Measurements from ENCODE around the gene LAT. TPM values are rescaled to one million over a fixed set of nuclear protein-coding genes. Genes with fewer than 3 reads are reported as not detected.
"Not testable (repeated sequence)": the region's sequence is repeated elsewhere in the genome, so short reads cannot be mapped to it uniquely, and the experiment has no call there.

The LAT gene
- total RNA-seq, 1 donor from 2014 or later = not detected

DNA sequence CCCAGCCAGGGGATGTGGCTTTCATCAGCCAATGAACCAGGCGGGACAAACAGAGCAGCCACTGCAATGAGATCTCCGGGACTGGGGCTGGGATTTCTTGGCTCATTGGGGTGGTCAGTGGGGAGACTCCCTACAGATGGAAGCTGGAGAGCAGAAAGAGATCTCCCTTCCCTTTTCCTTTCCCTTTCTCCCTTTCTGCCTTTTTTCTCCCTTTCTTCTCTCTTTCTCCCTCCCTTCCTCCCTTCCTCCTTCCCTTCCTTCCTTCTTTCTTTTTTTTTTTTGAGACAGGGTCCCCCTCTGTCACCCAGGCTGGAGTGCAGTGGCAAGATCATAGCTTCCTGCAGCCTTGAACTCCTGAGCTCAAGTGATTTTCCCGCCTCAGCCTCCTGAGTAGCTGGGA lies 14.0 kb downstream of the LAT start:
- H3K9ac ChIP-seq = no peak overlapping the region
- no peaks in the 10 kb centered on the region for H3K79me2 ChIP-seq (ENCODE audit: low read depth)
- H3K4me3 ChIP-seq = no peak overlapping the region
- H3K9me3 ChIP-seq (ENCODE audit: low read depth) = no peaks in the 10 kb centered on the region
- Mint-ChIP-seq H3K27ac (no peak overlapping the region), H3K4me1 (no peaks in the 10 kb centered on the region), H3K9me3 (peaks cover 2% of the 10 kb centered on the region), H3K27me3 (ENCODE audit: insufficient read depth, low read depth) (peaks cover 13% of the 10 kb centered on the region), H3K4me3 (no peak overlapping the region), H3K36me3 (no peaks in the 10 kb centered on the region)
- H3K36me3 ChIP-seq = no peaks in the 10 kb centered on the region
- H3F3A ChIP-seq (ENCODE audit: low read depth) = no peaks in the 10 kb centered on the region
- no peak overlapping the region for H3K27ac ChIP-seq
- no peak for DNase-seq (ENCODE audit: low spot score)
- no peak overlapping the region for H3K4me2 ChIP-seq
- TF ChIP-seq, protein P1, sequence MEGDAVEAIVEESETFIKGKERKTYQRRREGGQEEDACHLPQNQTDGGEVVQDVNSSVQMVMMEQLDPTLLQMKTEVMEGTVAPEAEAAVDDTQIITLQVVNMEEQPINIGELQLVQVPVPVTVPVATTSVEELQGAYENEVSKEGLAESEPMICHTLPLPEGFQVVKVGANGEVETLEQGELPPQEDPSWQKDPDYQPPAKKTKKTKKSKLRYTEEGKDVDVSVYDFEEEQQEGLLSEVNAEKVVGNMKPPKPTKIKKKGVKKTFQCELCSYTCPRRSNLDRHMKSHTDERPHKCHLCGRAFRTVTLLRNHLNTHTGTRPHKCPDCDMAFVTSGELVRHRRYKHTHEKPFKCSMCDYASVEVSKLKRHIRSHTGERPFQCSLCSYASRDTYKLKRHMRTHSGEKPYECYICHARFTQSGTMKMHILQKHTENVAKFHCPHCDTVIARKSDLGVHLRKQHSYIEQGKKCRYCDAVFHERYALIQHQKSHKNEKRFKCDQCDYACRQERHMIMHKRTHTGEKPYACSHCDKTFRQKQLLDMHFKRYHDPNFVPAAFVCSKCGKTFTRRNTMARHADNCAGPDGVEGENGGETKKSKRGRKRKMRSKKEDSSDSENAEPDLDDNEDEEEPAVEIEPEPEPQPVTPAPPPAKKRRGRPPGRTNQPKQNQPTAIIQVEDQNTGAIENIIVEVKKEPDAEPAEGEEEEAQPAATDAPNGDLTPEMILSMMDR (IDR thresholded peaks at IDR 0.05) = no peak
- H4K20me1 ChIP-seq (ENCODE audit: low read depth) = no peaks in the 10 kb centered on the region
- H3K4me1 ChIP-seq = no peaks in the 10 kb centered on the region
- H3K27me3 ChIP-seq = no peaks in the 10 kb centered on the region
- peak overlapping the region; percentile 57 for H2AFZ ChIP-seq (replicated peaks)

DNA sequence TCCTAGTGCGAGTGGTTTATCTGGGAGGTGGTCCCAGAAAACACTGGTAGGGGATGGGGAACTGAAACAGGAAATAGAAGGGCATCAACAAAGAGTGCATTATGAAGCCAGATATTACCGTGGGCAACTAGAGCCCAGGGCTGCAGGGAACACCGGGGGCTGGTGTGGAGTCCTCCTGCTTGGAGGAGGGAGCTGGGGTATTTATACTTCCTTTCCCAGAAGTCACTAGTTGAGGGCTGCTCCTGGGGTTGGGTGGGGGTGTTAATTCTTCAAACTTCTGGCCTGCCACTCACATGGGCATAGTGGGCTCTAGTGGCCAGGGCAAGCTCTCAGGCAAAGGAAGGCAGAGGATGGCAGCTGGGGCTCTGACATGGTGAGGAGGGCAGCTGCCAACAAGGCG lies 14.7 kb downstream of the LAT start:
- H3K9me3 ChIP-seq (ENCODE audit: low read depth) = no peaks in the 10 kb centered on the region
- no peaks in the 10 kb centered on the region for H3F3A ChIP-seq (ENCODE audit: low read depth)
- no peak for DNase-seq (ENCODE audit: low spot score)
- H3K4me2 ChIP-seq = no peak overlapping the region
- TF ChIP-seq EZH2 (IDR thresholded peaks at IDR 0.05) (no peak), EZH2phosphoT487 (IDR thresholded peaks at IDR 0.05) (no peak)
- TF ChIP-seq, protein P1 (IDR thresholded peaks at IDR 0.05) = no peak
- no peaks in the 10 kb centered on the region for H3K36me3 ChIP-seq
- Mint-ChIP-seq H3K4me3 (no peak overlapping the region), H3K36me3 (no peaks in the 10 kb centered on the region), H3K27ac (no peak overlapping the region), H3K27me3 (ENCODE audit: insufficient read depth, low read depth) (peaks cover 13% of the 10 kb centered on the region), H3K4me1 (no peaks in the 10 kb centered on the region), H3K9me3 (peaks cover 2% of the 10 kb centered on the region)
- H3K27me3 ChIP-seq = no peaks in the 10 kb centered on the region
- H3K9ac ChIP-seq = no peak overlapping the region
- H3K27ac ChIP-seq = no peak overlapping the region
- no peak overlapping the region for H2AFZ ChIP-seq (replicated peaks)
- H4K20me1 ChIP-seq (ENCODE audit: low read depth) = no peaks in the 10 kb centered on the region
- no peak overlapping the region for H3K4me3 ChIP-seq
- no peaks in the 10 kb centered on the region for H3K79me2 ChIP-seq (ENCODE audit: low read depth)
- no peaks in the 10 kb centered on the region for H3K4me1 ChIP-seq

DNA sequence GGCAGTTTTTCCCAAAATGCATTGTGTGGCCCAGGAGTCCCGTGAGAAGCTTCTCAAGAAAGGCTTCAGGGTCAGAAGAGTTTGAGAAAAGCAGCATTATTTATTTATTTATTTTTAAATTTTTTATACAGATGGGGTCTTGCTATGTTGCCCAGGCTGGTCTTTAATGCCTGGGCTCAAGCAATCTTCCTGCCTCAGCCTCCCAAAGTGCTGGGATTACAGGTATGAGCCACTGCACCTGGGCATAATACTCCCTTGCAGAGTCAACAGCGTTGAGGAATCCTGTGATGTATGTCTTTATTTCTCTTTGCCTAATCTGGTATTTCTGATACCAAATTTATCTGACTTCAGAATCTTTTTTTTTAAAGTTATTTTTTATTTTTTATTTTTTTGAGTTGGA lies 15.2 kb downstream of the LAT start:
- no peak overlapping the region for H3K27ac ChIP-seq
- H3K27ac Mint-ChIP-seq = no peak overlapping the region
- no peaks in the 10 kb centered on the region for H4K20me1 ChIP-seq (ENCODE audit: low read depth)
- no peak overlapping the region for H2AFZ ChIP-seq (replicated peaks)
- H3K79me2 ChIP-seq (ENCODE audit: low read depth) = no peaks in the 10 kb centered on the region
- H3K27me3 Mint-ChIP-seq (ENCODE audit: insufficient read depth, low read depth) = peaks cover 13% of the 10 kb centered on the region
- no peaks in the 10 kb centered on the region for H3K36me3 Mint-ChIP-seq
- H3K9me3 Mint-ChIP-seq = peaks cover 2% of the 10 kb centered on the region
- no peaks in the 10 kb centered on the region for H3K4me1 ChIP-seq
- no peak overlapping the region for H3K4me2 ChIP-seq
- no peaks in the 10 kb centered on the region for H3K36me3 ChIP-seq
- H3K4me1 Mint-ChIP-seq = no peaks in the 10 kb centered on the region
- H3K9ac ChIP-seq = no peak overlapping the region
- TF ChIP-seq, protein P1 (IDR thresholded peaks at IDR 0.05) = no peak
- TF ChIP-seq EZH2 (IDR thresholded peaks at IDR 0.05) (no peak), EZH2phosphoT487 (IDR thresholded peaks at IDR 0.05) (no peak)
- no peaks in the 10 kb centered on the region for H3K27me3 ChIP-seq
- H3F3A ChIP-seq (ENCODE audit: low read depth) = no peaks in the 10 kb centered on the region
- H3K4me3 Mint-ChIP-seq = no peak overlapping the region
- no peak overlapping the region for H3K4me3 ChIP-seq
- DNase-seq (ENCODE audit: low spot score) = no peak
- no peaks in the 10 kb centered on the region for H3K9me3 ChIP-seq (ENCODE audit: low read depth)

DNA sequence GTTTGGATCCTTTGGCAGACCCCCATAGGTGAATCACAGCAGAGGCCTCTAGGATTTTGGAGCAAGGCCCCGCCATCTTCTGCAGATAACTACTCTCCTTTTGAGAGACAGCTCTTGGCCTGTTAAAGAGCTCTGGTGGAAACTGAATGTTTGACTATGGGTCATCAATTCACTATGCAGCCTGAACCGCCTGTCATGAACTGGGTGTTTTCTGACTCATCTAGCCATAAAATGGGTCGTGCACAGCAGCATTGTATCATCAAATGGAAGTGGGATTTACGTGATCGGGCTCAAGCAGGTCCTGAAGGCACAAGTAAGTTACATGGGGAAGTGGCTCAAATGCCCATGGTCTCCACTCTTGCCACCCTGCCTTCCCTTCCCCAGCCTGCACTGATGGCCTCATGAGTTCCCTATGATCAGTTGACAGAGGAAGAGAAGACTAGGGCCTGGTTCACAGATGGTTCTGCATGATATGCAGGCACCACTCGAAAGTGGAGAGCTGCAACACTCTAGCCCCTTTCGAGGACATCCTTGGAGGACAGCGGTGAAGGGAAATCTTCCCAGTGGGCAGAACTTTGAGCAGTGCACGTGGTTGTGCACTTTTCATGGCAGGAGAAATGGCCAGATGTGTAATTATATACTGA lies 19.8 kb downstream of the LAT start:
- H3K27ac Mint-ChIP-seq; H3K4me1 ChIP-seq; H4K20me1 ChIP-seq (ENCODE audit: low read depth); H3F3A ChIP-seq (ENCODE audit: low read depth); H3K9me3 Mint-ChIP-seq; H3K9me3 ChIP-seq (ENCODE audit: low read depth); H3K27ac ChIP-seq; H3K79me2 ChIP-seq (ENCODE audit: low read depth); H3K4me3 Mint-ChIP-seq; H3K36me3 ChIP-seq; H3K4me1 Mint-ChIP-seq; H2AFZ ChIP-seq (replicated peaks); H3K36me3 Mint-ChIP-seq; DNase-seq (ENCODE audit: low spot score); H3K27me3 Mint-ChIP-seq (ENCODE audit: insufficient read depth, low read depth); H3K27me3 ChIP-seq; H3K4me3 ChIP-seq; H3K9ac ChIP-seq; H3K4me2 ChIP-seq: not testable (repeated sequence)

Measured in neural progenitor cell (in vitro differentiated cells).